NCI-H2029 treated with DMSO at 0.1 percent for 48 hours (cell line): ENCODE results near the gene UPK1B.

Source experiments
- DNase-seq: peaks from one replicate; lab custom pipeline; 2025; lab: John Stamatoyannopoulos, UW

Gene UPK1B

DNA sequence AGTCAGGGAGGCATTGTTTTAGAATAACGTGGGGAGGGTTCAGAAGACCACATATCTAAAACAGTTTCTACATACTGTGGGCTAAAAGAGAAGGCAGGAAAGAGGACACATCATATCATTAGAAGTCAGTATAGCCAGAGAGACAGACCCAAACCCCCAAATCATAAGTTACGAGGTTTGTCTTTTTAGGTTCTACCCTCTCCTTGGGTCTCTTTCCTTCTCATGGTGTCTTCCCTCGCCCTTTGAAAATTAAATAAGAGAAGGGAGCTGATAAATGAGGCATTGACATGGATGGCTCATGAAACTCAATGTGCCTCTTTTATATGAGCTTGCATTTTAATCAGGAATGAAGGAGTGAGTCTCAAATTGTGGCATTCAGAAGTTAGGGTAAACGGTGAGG, 3.4 kb downstream of the UPK1B start:
- DNase-seq = no peak

DNA sequence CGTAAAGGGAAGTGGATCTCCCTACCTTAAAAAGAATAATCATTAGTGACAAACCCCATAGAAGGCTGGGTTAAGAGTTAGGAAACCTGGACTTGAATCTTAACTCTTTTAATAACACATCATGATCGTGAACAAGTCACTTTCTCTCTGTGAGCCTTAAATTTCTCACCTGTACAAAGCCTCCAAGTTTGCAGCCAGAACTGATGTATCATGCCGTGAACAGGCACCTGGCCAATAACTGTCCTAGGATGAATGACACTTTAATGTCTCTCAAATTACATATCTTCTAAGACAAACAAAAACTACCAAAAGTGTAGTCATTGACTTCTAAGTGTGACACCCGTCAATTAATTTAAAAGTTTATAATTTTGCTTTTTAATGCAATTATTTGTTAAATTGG, 3.9 kb downstream of the UPK1B start:
- DNase-seq = no peak

DNA sequence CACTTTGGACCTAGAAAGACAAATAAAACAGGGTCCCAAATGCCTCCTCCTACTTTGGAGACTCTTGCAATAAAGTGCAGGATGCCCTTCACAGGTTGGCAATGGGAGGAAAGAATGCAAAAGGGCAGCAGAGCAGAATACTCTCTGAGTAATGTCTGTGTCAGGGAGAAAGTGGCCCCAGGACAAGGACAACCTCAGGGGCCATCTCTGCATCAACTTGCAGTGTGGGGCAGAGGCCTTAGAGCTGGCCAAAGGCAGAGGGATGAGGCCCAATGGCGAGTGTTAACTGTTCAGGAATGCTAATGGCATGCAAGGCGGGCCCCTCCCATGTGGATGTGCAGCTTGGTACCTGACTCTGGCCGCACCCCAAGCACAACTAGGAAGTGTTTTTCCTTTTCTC, 8.4 kb downstream of the UPK1B start:
- DNase-seq = no peak

DNA sequence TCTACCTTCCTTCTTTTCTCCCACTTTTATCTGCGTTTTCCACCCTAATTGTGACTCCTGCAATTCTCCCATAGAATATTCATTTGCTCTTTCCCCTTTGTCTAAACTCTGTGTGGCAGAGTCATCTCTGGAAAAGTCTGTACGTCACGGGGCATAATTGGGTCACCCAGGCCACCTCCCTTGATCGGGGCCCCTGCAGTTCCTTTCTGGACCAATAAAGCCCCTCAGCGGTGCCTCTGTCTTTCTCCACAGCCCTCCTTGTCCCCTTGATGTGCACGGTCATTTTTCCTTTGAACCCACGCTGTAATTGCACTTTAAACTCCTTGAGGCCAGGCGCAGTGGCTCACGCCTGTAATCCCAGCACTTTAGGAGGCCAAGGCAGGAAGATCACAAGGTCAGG, 10.7 kb downstream of the UPK1B start:
- no peak for DNase-seq

DNA sequence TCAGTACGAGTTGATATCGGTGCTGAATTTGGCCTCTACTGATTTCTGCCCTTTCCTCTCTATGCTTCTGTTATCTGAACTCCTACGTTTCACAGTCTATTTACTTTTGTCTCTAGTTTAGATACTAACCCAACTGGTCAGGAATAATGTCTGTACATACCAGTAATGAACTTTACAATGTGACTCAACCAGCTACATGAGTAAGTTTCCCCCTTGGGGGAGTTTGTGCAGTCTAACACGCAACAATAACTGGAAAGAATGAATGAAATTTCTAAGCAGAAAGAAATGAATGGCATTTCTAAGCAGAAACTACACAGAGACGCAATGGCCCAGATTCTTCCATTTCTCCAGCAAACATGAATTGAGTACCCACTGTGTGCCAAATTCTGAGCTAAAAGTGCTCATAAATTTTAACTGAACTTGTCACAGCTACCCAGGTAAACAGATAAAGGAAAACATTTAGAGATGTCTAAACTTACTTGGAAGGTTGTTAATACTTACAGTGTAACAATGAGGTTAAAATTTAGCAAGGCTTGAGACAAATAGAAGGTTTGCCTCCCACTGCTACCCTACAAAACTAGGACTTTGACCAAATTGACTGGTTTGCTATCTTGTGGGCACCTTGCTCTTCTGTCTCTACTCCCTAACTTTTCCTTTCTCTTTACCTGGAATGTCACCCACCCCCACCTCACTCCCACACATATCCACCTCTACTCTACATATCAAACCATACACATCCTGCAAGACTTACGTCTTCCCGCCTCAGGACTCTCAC, 11.6 kb downstream of the UPK1B start:
- DNase-seq = no peak

DNA sequence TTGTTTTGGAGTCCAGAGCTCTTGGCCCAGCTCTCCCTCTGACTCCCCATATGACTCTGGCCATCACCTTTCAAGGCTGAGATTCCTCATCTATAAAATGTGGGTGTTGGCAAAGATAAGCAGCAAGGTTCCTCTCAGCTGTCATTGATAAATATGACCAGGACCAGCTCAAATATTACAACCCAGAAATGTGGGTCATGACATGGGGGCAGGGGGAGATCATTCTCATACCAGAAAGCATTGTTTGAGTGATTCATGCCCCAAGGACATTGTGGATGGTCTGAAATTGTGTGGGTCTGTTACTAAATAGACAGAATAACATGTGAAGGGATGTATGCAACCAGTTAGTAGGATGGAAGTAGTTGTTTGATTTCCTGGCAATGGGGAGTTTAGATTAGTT, 13.9 kb downstream of the UPK1B start:
- DNase-seq = no peak

DNA sequence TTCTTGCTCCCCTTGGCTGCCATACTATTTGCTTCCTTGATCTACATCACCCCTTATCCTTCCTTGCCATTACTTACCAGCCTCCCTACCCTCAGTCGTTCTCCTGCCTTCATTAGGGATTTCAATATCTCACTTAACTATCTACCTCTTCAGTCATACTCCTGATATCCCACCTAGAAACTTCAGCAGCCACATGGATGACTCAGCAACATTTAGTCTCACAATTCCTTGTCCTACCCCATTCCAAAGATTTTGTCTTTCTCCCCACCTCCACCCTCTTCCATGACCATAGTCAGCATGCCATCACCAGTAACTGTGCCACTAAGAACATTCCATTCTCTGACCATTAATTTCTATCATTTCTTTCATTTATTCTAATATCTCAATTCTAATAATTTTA, 18.4 kb downstream of the UPK1B start:
- no peak for DNase-seq

DNA sequence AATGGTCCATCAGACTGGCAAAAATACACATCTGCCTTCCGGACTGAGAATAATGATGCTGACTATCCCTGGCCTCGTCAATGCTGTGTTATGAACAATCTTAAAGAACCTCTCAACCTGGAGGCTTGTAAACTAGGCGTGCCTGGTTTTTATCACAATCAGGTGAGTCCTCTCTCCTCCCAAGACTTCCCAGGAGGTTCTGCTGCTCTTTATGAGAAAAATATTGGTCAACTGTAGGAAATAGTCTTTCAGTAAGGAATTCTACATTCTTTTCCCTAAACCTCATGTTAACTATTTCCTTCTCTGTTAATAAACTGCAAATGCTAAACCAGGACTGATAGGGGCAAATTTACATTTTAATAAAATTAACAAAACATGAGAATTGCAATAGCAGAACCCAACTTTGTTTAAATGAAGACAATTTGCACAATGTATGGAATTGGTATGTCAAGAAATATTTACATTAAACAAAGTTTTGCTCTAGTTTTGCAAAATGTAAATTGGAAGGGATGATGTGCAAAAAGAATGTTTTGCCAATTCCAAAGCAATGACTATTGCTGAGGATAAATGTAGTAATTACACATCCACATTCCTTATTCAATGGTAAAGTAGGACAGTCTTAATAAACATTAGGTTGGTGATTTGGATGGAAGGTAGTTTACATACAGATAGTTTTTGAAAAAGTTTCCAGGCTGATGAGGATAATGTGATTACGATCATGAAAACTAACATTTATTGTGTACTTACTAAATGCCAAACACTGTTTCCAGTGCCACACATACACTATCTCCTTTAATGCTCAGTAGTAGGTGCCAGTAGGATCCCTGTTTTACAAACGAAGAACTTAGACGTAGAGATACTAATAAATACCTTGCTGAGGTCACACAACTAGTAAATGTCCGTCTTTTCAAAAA, 21.1 kb downstream of the UPK1B start:
- no peak for DNase-seq

DNA sequence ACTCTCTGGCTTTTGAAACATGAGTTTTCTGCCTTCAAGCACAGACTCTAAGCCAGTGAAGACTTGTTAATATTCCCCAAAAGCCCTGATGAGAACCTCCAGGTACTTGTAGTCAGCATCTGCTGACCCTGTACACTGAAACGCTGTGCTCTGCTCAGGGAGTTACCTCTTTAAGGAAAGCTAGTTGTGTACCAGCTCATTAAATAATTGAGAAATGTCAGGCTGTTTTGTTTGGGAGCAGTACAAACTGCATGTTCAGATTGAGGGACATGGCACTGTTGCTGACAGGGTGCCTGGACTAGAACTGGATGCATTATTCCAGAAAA, 21.7 kb downstream of the UPK1B start:
- no peak for DNase-seq

DNA sequence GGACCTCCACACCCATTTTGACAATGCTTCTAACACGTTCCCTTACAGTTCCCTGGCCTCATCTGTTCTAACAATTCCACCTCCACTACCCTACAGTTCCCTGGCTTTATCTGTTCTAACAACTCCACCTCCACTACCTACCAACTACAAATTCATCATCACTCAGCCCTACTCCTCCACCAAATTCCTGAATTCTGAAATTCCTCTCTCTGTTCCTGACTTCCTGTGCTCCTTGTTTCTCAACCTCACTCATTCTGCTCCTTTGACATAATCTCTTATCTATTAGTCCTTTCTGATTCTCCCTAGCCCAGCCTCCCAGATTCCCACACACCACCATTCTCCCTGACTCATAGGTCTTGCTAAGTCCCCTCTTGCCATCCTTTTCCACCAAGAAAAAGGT, 22.5 kb downstream of the UPK1B start:
- DNase-seq = no peak

DNA sequence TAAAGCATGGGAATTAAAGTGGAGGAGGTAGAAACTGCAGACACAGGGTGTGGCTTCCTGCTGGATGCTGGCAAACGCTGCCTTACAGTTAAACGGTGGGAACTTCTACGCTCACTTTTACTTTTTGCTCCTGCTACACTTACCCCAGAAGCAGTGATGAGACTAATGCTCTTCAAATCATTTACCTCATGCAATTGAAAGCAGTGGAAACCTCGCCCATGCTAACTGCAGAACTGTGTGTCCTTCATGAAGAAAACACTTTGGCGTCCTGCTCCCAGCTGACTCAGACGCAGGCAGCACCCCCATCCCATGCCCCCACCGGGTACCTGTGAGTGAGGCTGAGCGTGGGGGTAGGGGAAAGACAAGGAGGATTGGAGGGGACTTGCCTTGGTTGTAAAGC, 31.8 kb downstream of the UPK1B start:
- no peak for DNase-seq

DNA sequence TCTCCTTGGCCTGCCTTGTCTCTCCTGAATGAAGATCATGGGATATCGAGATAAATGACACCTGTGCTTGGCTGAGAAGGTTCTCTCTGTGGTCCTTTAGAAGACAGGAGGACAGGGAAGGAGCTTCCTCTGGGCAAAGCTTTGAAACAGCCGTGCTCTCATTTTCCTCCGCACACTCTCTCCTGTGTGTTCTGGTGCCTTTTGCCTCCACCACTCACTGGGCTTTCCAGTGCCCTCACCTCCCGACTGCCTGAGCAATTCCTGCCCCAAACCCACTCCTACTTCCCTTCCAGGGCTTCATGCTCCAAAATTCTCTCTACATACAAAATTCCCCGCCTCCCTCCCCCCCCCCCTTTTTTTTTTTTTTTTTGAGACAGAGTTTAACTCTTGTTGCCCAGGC, 32.3 kb downstream of the UPK1B start:
- DNase-seq = no peak

DNA sequence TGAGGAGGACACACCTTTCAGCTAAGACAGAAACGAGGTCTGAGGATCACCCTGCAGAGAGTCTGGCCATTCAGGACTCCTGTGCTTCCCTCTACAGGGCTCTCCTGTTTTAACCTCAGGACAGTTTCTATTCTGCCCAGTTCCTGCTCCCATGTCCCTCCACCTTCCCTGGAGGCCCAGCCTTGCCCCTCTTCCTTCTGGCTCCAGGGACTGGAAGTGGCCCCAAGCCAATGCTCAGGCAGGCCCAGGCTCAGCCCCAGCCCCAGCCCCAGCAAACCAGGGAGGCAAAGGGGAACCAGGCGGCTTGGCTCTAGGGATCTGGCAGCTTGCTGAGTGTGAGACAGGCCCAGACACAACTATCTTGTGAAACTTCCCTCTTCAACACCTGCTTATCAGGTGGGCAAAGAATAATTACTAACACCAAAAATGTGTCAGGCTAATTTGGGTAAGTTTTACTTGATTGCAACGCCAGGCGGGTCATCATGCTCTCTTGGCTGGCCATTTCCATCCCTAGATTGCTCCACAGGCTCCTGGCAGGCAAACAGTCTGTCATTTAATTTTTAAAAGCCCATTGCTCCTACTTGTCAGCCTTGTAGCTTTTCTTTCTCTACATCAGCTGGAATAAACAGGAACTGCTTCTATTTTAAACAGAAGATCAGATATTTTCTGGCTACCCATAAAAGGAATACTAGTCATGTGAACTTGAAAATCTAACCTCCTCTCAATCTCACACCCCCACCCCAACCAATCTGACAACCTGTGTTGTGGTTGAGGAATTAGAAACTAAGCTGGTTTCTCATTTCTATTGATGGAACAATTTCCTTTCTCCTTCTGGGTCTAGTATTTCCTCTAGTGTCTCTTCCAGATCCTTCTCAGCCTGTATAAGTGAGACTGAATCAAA, 33.5 kb downstream of the UPK1B start:
- DNase-seq = no peak

DNA sequence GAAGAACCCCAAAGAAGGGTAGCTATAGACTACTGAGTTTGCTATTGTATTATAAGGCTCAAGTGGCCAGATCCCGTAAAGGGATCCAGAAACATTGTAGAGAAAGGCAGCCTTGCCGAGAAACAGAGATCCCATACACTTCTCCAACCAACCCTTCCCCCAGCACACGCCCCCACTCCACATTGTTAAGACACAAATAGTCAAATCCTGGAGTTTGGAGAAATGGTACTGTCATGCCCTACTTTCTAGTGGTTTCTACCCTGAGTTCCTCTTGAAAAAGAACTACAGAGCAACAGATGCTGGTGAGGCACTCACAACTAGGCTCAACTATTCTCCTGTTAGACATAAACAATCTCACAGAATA, 34.1 kb downstream of the UPK1B start:
- no peak for DNase-seq

DNA sequence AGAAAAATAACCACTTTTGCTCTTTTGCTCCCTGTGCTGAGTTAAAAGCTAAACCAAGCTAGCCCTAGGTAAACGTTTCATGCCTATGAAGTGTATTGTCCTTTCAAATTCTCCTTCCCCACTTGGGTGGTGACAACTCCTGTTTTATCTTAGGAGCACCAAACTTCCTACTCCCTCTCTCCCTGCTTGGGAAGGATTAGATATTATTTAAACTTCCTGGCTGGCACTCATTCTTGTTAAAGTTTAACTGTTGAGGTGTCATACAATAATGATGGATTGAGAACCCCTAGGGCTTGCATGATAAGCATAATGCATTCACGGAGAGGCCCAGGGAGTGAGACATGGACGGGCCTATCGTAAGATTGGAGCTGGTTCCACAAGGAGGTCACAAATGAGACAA, 37.8 kb downstream of the UPK1B start:
- DNase-seq = no peak

DNA sequence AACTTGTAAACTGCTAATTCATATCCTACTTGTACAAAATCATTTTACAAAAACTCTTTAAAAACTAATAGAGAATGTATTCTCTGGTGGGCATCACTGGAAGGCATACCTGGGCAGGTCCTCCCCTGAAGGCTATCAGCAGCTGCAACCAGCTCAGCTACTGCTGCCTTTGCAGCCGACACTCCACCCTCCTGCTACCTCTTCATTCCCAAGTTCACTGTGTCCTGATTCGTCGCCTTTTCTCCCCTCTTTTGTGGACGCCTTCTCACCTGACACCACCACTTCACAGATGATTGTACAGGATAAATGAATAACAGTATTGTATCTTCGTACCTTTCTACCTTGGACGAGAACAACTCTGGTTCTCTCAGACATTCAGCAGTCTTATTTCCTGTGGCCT, 38.4 kb downstream of the UPK1B start:
- no peak for DNase-seq

DNA sequence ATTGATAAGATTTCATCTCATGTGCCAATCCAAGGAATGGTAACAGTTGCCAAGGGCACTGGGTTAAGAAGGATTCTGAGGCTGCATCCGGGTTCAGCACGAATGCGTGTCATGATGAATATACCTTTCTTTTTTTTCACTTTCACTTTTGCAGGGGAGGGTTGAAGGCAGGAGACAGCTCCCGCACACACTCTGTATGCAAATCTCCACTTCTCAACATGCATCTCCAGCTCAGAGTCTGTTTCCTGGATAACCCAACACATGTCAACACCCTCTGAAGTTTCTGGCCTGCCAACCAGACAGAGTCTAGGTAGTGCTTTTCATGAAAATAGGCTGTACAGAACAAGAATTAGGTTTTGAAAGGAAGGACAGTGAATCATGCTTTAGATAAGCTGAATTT, 45.7 kb downstream of the UPK1B start:
- DNase-seq = no peak

DNA sequence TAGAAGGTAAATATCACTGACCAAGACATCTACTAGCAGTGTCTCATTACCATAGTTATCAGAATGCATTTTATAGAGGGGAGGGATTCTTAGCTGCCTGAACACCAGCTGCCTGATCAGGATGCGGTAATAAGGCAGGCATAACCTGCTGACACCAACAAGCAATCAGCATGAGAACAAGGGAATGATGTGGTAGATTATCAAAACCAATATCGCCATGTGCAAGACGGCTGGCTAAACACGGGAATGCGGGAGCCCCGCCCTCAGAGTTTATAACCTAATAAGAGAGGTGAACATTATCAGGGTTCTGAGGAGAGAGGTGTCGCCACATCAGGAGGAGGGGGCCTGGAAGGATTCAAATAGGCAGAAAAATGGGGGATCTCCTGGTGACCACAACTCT, 46.8 kb downstream of the UPK1B start:
- no peak for DNase-seq

DNA sequence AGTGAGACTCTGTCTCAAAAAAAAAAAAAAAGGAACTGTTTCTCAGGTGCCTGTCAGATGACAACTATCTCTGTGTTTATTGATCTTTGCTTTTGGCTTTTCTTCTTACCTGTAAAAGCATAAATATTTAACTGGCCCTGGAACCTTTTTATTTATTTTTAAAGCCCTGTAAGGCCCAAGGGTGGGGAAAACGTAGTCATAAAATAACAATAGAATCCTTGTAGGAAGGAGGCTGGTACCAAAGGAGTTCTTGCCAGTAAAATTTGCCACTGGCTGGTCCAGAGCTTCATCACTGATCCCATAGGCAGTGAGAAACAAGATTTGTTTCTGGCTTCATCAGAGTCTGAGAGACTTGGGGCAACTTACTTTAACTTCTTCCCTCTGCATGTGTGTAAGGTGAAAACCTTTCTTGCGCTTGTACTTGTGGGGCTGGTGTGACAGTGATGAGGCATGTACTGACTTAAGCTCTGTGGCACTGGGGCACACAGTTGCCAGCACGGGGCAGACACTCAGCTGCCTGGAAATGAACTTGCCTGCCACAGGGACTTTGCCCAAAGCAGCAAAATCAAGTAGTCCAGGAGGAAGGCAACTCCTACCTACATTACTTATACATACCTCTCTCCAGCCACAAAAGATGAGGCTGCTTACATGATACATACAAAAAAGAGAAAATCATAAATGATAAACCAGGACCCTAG, 47.7 kb downstream of the UPK1B start:
- DNase-seq = no peak

DNA sequence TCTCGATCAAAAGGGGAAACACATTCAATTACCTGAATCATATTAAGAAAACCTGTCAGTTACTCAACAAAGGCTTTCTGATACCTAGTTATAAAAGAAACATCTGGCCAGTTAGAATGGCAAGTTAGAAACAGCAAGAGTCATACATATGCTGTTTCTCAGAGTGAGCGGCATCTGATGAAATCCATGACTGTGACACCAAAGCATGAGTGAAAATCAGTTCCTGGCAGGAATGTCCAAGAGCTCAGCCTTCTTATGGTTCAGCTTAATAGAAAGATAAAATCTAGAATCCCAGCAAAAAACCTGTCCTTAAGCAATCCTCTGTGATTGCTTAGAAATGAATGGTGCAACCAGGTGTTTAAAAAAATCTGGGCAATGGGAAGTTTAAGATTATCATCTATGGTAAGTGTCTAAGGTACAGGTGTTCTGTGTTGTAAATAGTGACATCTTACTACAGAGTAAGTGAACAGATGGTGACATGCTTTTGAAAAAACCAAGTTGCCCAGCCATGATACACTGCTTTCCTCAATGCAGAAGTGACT, 48.5 kb downstream of the UPK1B start:
- DNase-seq = no peak

DNA sequence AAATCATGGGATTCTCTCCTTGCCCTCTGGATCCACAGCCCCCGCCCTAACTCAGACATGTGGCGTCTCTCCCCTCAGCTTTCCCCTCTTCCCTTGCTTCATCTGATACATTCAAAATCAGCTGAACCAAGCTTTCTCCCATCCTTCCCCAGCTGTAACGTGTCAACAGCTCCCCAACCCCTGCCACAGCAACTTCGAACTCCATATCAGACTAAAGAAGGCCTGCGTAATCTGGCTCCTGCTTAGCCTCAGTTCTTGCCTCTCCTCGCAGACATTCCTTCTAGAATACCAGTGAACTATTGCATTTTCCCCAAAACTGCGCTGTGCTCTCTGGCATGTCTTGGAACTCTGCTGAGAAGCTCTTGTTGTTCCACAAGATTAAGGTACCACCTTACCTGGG, 49.0 kb downstream of the UPK1B start:
- DNase-seq = no peak

DNA sequence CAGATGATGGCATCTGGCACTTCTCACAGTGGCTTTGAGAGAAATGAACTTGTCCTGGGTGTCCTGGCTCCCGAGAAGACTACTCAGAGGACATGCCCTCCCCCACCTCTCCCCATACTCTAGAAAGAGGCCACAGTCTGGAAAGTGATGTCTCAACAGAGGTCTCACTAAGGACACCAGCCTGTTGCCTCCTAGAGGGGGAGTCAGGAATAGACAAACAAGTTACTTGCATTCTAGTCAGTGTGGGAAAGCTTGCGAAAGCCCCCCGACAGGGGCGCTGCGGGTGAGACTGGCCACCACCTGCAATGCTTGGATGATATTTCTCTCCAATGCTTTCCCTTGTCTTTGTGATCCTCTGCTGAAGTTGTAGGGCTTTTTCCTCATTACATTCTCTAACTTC, 50.1 kb downstream of the UPK1B start:
- DNase-seq = no peak
